Neural cell (in vitro differentiated cells): ENCODE data around the gene DZIP1L.

Experiments
- CTCF ChIP-seq: fragments of 450-650 bp; IDR thresholded peaks from 2 replicates; pipeline ENCODE4 v1.5.1; 2014; ENCODE audit warnings: antibody characterized with exemption, mild to moderate bottlenecking, moderate library complexity; ENCODE audit not compliant: poor library complexity, severe bottlenecking
- EP300 ChIP-seq: fragments of 450-650 bp; conservative IDR thresholded peaks from 2 replicates; pipeline ENCODE4 v1.6.1; 2014; ENCODE audit warnings: antibody characterized with exemption, mild to moderate bottlenecking, moderate library complexity; ENCODE audit not compliant: poor library complexity, severe bottlenecking
- EZH2 ChIP-seq: fragments of 200-600, 300-800 bp; shearing (Covaris generic), sonication (generic); IDR thresholded peaks from 2 replicates; pipeline ENCODE4 v1.6.1; 2014; ENCODE audit warnings: antibody characterized with exemption, low read length, borderline replicate concordance, mild to moderate bottlenecking; ENCODE audit not compliant: insufficient read depth, poor library complexity, severe bottlenecking
- MXI1 ChIP-seq: fragments of 450-650 bp; conservative IDR thresholded peaks from 2 replicates; pipeline ENCODE4 v1.6.1; 2014; ENCODE audit warnings: antibody characterized with exemption, mild to moderate bottlenecking; ENCODE audit not compliant: poor library complexity, severe bottlenecking
- POLR2AphosphoS5 ChIP-seq: IDR thresholded peaks from 2 replicates; pipeline ENCODE4 v1.6.1; 2012
- RAD21 ChIP-seq: fragments of 450-650 bp; conservative IDR thresholded peaks from 2 replicates; pipeline ENCODE4 v1.6.1; 2014; ENCODE audit warnings: antibody characterized with exemption, mild to moderate bottlenecking, moderate library complexity
- REST ChIP-seq: IDR thresholded peaks from 2 replicates; pipeline ENCODE4 v1.6.1; 2012; ENCODE audit warnings: borderline replicate concordance
- SMC3 ChIP-seq: fragments of 450-650 bp; conservative IDR thresholded peaks from 2 replicates; pipeline ENCODE4 v1.6.1; 2014; ENCODE audit warnings: antibody characterized with exemption, mild to moderate bottlenecking, moderate library complexity; ENCODE audit not compliant: poor library complexity
- TAF1 ChIP-seq: IDR thresholded peaks from 2 replicates; pipeline ENCODE4 v1.6.1; 2012; ENCODE audit warnings: low read depth

- TF ChIP-seq EP300 (no peak), CTCF (no peak), REST (no peak), MXI1 (no peak), POLR2AphosphoS5 (no peak), EZH2 (no peak), SMC3 (no peak), RAD21 (no peak), TAF1 (no peak)
These were observed 61.4 kb downstream of the DZIP1L start for GRCh38 chr3:138054057-138054456.
